Mesenchymal stem cell (in vitro differentiated cells and primary cell): ENCODE measurements around the gene SDK2.

Experiments
- DNase-seq: peaks from one replicate; pipeline ENCODE4 v3.0.0-alpha.2; 2013
- H2AFZ ChIP-seq: one replicate; pipeline ENCODE4 v1.6.1; 2013; ENCODE audit warnings: low read depth, mild to moderate bottlenecking, control low read depth, inconsistent platforms, low read length, moderate library complexity
- H2AK5ac ChIP-seq: 2 replicates; pipeline ENCODE4 v1.6.1; 2013; ENCODE audit warnings: low read length, moderate library complexity, mild to moderate bottlenecking, inconsistent platforms; ENCODE audit not compliant: severe bottlenecking
- H2BK120ac ChIP-seq: one replicate; pipeline ENCODE4 v1.6.1; 2013; ENCODE audit warnings: low read depth, mild to moderate bottlenecking, inconsistent platforms, low read length, moderate library complexity
- H2BK12ac ChIP-seq, 2 experiments: one replicate each; pipeline ENCODE4 v1.6.1; 2013; ENCODE audit warnings: inconsistent platforms in 2 of 2, low read length in 2 of 2, mild to moderate bottlenecking in 2 of 2, moderate library complexity in 2 of 2, control low read depth in 1 of 2
- H2BK15ac ChIP-seq: one replicate; pipeline ENCODE4 v1.6.1; 2013; ENCODE audit warnings: mild to moderate bottlenecking, low read depth, inconsistent platforms; ENCODE audit not compliant: poor library complexity, severe bottlenecking
- H2BK5ac ChIP-seq: 2 replicates; pipeline ENCODE4 v1.6.1; 2013; ENCODE audit warnings: low read depth, mild to moderate bottlenecking, low read length, control low read depth, inconsistent platforms; ENCODE audit not compliant: poor library complexity, severe bottlenecking
- H3K14ac ChIP-seq, 2 experiments: one replicate each; pipeline ENCODE4 v1.6.1; 2013; ENCODE audit warnings: inconsistent platforms in 2 of 2, low read length in 2 of 2, control low read depth in 1 of 2, mild to moderate bottlenecking in 1 of 2, moderate library complexity in 1 of 2
- H3K18ac ChIP-seq, 2 experiments: one replicate each; pipeline ENCODE4 v1.6.1; 2013; ENCODE audit warnings: inconsistent platforms in 2 of 2, low read length in 2 of 2, control low read depth in 1 of 2, low read depth in 1 of 2, mild to moderate bottlenecking in 1 of 2
- H3K23ac ChIP-seq, 2 experiments: one replicate each; pipeline ENCODE4 v1.6.1; 2013; ENCODE audit warnings: inconsistent platforms in 2 of 2, low read length in 2 of 2, mild to moderate bottlenecking in 2 of 2, moderate library complexity in 2 of 2, control low read depth in 1 of 2
- H3K27ac ChIP-seq: 2 replicates; pipeline ENCODE4 v1.5.1; 2013; ENCODE audit warnings: mild to moderate bottlenecking, moderate library complexity, low read length, control low read depth, inconsistent platforms; ENCODE audit not compliant: poor library complexity, severe bottlenecking
- H3K27me3 ChIP-seq, 2 experiments: 2 replicates each; pipeline versions ENCODE4 v1.6.1 to v1.7.0; 2013; ENCODE audit warnings: low read length in 2 of 2, mild to moderate bottlenecking in 2 of 2, moderate library complexity in 2 of 2, control low read depth in 1 of 2, inconsistent platforms in 1 of 2; ENCODE audit not compliant: control insufficient read depth in 1 of 2, insufficient read depth in 1 of 2
- H3K36me3 ChIP-seq, 2 experiments: 2 replicates each; pipeline versions ENCODE4 v1.6.1 to v1.7.0; 2013; ENCODE audit warnings: low read length in 2 of 2, control low read depth in 1 of 2, inconsistent platforms in 1 of 2, low read depth in 1 of 2, mild to moderate bottlenecking in 1 of 2; ENCODE audit not compliant: insufficient read depth in 2 of 2, control insufficient read depth in 1 of 2
- H3K4ac ChIP-seq, 2 experiments: one replicate each; pipeline ENCODE4 v1.6.1; 2013; ENCODE audit warnings: inconsistent platforms in 2 of 2, low read length in 2 of 2, mild to moderate bottlenecking in 2 of 2, moderate library complexity in 2 of 2, control low read depth in 1 of 2, low read depth in 1 of 2
- H3K4me1 ChIP-seq: 2 replicates; pipeline ENCODE4 v1.6.1; 2013; ENCODE audit warnings: low read depth, low read length, control low read depth; ENCODE audit not compliant: control insufficient read depth, insufficient read depth
- H3K4me2 ChIP-seq: 2 replicates; pipeline ENCODE4 v1.6.1; 2013; ENCODE audit warnings: low read length, mild to moderate bottlenecking, inconsistent platforms; ENCODE audit not compliant: poor library complexity, severe bottlenecking
- H3K4me3 ChIP-seq, 2 experiments: 2 replicates each; pipeline versions ENCODE4 v1.5.1 to v1.7.0; 2013; ENCODE audit warnings: low read length in 2 of 2, mild to moderate bottlenecking in 2 of 2, control low read depth in 1 of 2, low read depth in 1 of 2; ENCODE audit not compliant: insufficient read depth in 1 of 2
- H3K79me1 ChIP-seq: replicated peaks from 2 replicates; pipeline ENCODE4 v1.6.1; 2013; ENCODE audit warnings: mild to moderate bottlenecking, control low read depth, low read length, inconsistent platforms; ENCODE audit not compliant: poor library complexity, severe bottlenecking
- H3K9ac ChIP-seq: 2 replicates; pipeline ENCODE4 v1.7.0; 2013; ENCODE audit warnings: mild to moderate bottlenecking, low read length, moderate library complexity
- H3K9me3 ChIP-seq: 2 replicates; pipeline ENCODE4 v1.7.0; 2013; ENCODE audit warnings: mild to moderate bottlenecking, low read length; ENCODE audit not compliant: control insufficient read depth
- H4K8ac ChIP-seq: one replicate; pipeline ENCODE4 v1.6.1; 2013; ENCODE audit warnings: inconsistent platforms, mild to moderate bottlenecking, low read length, moderate library complexity
- H4K91ac ChIP-seq: one replicate; pipeline ENCODE4 v1.6.1; 2013; ENCODE audit warnings: mild to moderate bottlenecking, low read length, inconsistent platforms
- WGBS: methylation state at CpG from one replicate; pipeline ENCODE4 v1.1.7; 2013; ENCODE audit warnings: mixed read lengths; 5-methylcytosine and 5-hydroxymethylcytosine counted together

SDK2 gene

DNA sequence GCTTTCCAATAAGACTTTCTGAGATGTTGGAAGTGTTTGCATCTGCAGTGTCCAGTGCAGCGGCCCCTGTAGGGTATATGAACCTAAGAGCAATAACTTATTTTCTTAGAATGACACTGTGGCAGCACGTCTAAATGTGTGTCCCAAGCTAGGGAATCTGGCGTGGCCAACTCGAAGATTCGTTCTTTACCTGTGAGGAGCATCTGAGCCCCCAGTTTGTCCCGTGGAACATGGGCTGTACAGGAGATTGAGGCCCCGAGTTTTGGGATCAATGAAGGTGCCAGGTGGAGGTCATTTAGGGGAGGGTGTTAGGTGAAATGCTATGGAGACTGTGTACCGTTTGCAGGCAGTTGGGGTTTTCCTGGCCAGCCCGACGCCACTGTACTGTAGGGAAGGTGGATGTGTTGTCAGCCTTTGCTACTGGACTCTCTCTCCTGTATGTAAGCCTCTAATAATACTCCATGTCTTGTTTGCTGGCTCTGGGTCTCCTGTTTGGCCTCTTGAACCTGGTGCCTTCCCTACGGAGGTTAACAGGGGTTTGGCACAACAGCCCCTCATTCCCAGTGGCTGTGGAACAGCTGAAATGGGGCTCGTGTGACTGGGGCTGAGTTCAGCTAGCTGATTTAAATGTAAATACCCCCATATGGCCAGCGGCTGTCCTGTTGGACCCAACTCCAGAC, 45.5 kb upstream of the SDK2 start:
- Histone ChIP-seq H3K4me2 (no peak overlapping the region), H3K18ac (no peak overlapping the region), H2BK15ac (no peak overlapping the region)

GRCh38 chr17:73686961-73687360, 42.7 kb upstream of the SDK2 start:
- H3K4me3 ChIP-seq = no peak overlapping the region
- WGBS = 55% methylated on average over 3 of the region's 3 CpGs
- no peak overlapping the region for H4K8ac ChIP-seq
- H3K9me3 ChIP-seq = peaks cover 13% of the 10 kb centered on the region
- H2BK120ac ChIP-seq = no peak overlapping the region
- H3K9ac ChIP-seq = no peak overlapping the region
- H2BK5ac ChIP-seq = no peak overlapping the region
- peaks cover 3 to 70% of the 10 kb centered on the region in 2 experiments for H3K27me3 ChIP-seq
- H2AFZ ChIP-seq = no peak overlapping the region
- H3K18ac ChIP-seq = no peak overlapping the region
- no peaks in the 10 kb centered on the region for H3K36me3 ChIP-seq
- DNase-seq = no peak
- H3K4ac ChIP-seq = no peak overlapping the region
- no peak overlapping the region for H2BK15ac ChIP-seq
- H3K27ac ChIP-seq = no peak overlapping the region
- H3K79me1 ChIP-seq = no peaks in the 10 kb centered on the region
- H3K14ac ChIP-seq = no peak overlapping the region
- H3K4me1 ChIP-seq = no peaks in the 10 kb centered on the region
- no peak overlapping the region for H3K4me2 ChIP-seq
- H3K23ac ChIP-seq = no peak overlapping the region
- no peak overlapping the region for H2AK5ac ChIP-seq
- H4K91ac ChIP-seq = no peak overlapping the region
- no peak overlapping the region for H2BK12ac ChIP-seq

More for the DNA sequence above, 45.5 kb upstream of the SDK2 start:
- Histone ChIP-seq H3K27me3 (peaks cover 3 to 64% of the 10 kb centered on the region in 2 experiments), H2BK12ac (no peak overlapping the region), H3K23ac (no peak overlapping the region), H4K91ac (no peak overlapping the region), H3K9ac (no peak overlapping the region), H3K9me3 (peaks cover 2% of the 10 kb centered on the region), H2BK5ac (no peak overlapping the region), H2BK120ac (no peak overlapping the region), H3K79me1 (no peaks in the 10 kb centered on the region), H2AFZ (no peak overlapping the region), H2AK5ac (no peak overlapping the region), H3K4me3 (no peak overlapping the region), H4K8ac (no peak overlapping the region), H3K14ac (no peak overlapping the region), H3K36me3 (no peaks in the 10 kb centered on the region), H3K27ac (no peak overlapping the region), H3K4me1 (no peaks in the 10 kb centered on the region), H3K4ac (no peak overlapping the region)
- no peak for DNase-seq
- 76% methylated on average over 11 of the region's 13 CpGs for WGBS

DNA sequence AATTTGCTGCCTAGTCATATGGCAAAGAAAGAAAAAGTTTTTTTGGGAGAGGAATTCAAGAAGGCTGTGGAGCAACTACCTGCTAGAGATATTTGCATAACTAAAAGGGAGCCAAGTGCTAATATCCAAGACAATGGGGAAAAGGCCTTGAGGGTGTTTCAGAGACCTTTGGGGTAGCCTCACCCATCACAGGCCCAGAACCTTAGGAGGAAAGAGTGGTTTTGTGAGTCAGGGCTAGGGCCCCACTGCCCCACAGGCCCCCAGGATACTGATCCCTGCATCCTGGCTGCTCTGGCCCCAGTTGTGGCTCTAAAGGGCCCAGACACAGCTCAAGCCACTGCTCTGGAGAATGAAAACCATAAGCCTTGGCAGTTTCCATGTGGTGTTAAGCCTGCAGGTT, 41.9 kb upstream of the SDK2 start:
- H3K23ac ChIP-seq = no peak overlapping the region
- H2AK5ac ChIP-seq = no peak overlapping the region
- H2BK120ac ChIP-seq = no peak overlapping the region
- no peak overlapping the region for H2AFZ ChIP-seq
- no peak for DNase-seq
- no peak overlapping the region for H2BK5ac ChIP-seq
- H3K4me1 ChIP-seq = no peaks in the 10 kb centered on the region
- H3K14ac ChIP-seq = no peak overlapping the region
- H3K18ac ChIP-seq = no peak overlapping the region
- H3K9ac ChIP-seq = no peak overlapping the region
- peaks cover 21% of the 10 kb centered on the region for H3K9me3 ChIP-seq
- H3K4me2 ChIP-seq = no peak overlapping the region
- no peak overlapping the region for H4K8ac ChIP-seq
- no peak overlapping the region for H3K4me3 ChIP-seq
- no peak overlapping the region for H2BK15ac ChIP-seq
- H3K27ac ChIP-seq = no peak overlapping the region
- H3K36me3 ChIP-seq = no peaks in the 10 kb centered on the region
- H3K79me1 ChIP-seq = no peaks in the 10 kb centered on the region
- H2BK12ac ChIP-seq = no peak overlapping the region
- H3K27me3 ChIP-seq = peaks cover 3 to 67% of the 10 kb centered on the region in 2 experiments
- H4K91ac ChIP-seq = no peak overlapping the region
- no peak overlapping the region for H3K4ac ChIP-seq

- H2AFZ ChIP-seq = no peak overlapping the region
- H2AK5ac ChIP-seq = no peak overlapping the region
- H3K18ac ChIP-seq = no peak overlapping the region
- no peak overlapping the region for H3K4me3 ChIP-seq
- no peak overlapping the region for H2BK120ac ChIP-seq
- no peak overlapping the region for H3K23ac ChIP-seq
- H3K4me2 ChIP-seq = no peak overlapping the region
- no peak overlapping the region for H3K27ac ChIP-seq
- H3K36me3 ChIP-seq = no peaks in the 10 kb centered on the region
- no peak overlapping the region for H3K9ac ChIP-seq
- no peak overlapping the region for H2BK5ac ChIP-seq
- H4K91ac ChIP-seq = no peak overlapping the region
- no peak for DNase-seq
- WGBS = 75% methylated on average over 3 of the region's 3 CpGs
- peaks cover 3 to 52% of the 10 kb centered on the region in 2 experiments for H3K27me3 ChIP-seq
- H4K8ac ChIP-seq = no peak overlapping the region
- H3K4ac ChIP-seq = no peak overlapping the region
- peaks cover 23% of the 10 kb centered on the region for H3K9me3 ChIP-seq
- H3K79me1 ChIP-seq = no peaks in the 10 kb centered on the region
- no peak overlapping the region for H3K14ac ChIP-seq
- no peaks in the 10 kb centered on the region for H3K4me1 ChIP-seq
- no peak overlapping the region for H2BK15ac ChIP-seq
- H2BK12ac ChIP-seq = no peak overlapping the region
Measured at GRCh38 chr17:73684183-73684582, 39.9 kb upstream of the SDK2 start.
